GM18867 (cell line): ENCODE data around the gene ETNK2.
"Not testable (repeated sequence)": the region's sequence is repeated elsewhere in the genome, so short reads cannot be mapped to it uniquely, and the experiment has no call there.

Experiments
- ATAC-seq: cut with Tn5 transposase; IDR thresholded peaks from one replicate; pipeline ENCODE4 v1.9.1; 2021; ENCODE audit warnings: mild to moderate bottlenecking, moderate library complexity; ENCODE audit not compliant: unreplicated experiment

ETNK2 gene

GRCh38 chr1:204102739-204103430 is 49.0 kb downstream of the ETNK2 start:
- ATAC-seq = no peak

- ATAC-seq = no peak
These were observed 49.7 kb downstream of the ETNK2 start for GRCh38 chr1:204102029-204102611.

- ATAC-seq = not testable (repeated sequence)
These were observed 52.1 kb downstream of the ETNK2 start for GRCh38 chr1:204099754-204100153.

- ATAC-seq = no peak
These were observed 53.2 kb downstream of the ETNK2 start for GRCh38 chr1:204098683-204099082.

- no peak for ATAC-seq
These were observed 54.9 kb downstream of the ETNK2 start for GRCh38 chr1:204096931-204097330.

- no peak for ATAC-seq
These were observed 56.8 kb downstream of the ETNK2 start for GRCh38 chr1:204094856-204095634.

GRCh38 chr1:204094313-204094729 is 57.5 kb downstream of the ETNK2 start:
- no peak for ATAC-seq

- ATAC-seq = no peak
These were observed 58.1 kb downstream of the ETNK2 start for GRCh38 chr1:204093781-204094180.

- ATAC-seq = no peak
These were observed 58.5 kb downstream of the ETNK2 start for GRCh38 chr1:204093421-204093717.

- ATAC-seq = no peak
These were observed 59.0 kb downstream of the ETNK2 start for GRCh38 chr1:204092632-204093420.

GRCh38 chr1:204091787-204092312 is 60.0 kb downstream of the ETNK2 start:
- ATAC-seq = no peak

GRCh38 chr1:204091066-204091465 is 60.8 kb downstream of the ETNK2 start:
- ATAC-seq = no peak

GRCh38 chr1:204090132-204090531 is 61.7 kb downstream of the ETNK2 start:
- ATAC-seq = not testable (repeated sequence)

GRCh38 chr1:204089044-204089751 is 62.6 kb downstream of the ETNK2 start:
- ATAC-seq = no peak

- ATAC-seq = no peak
These were observed 63.2 kb downstream of the ETNK2 start for GRCh38 chr1:204088596-204088995.

- no peak for ATAC-seq
These were observed 63.8 kb downstream of the ETNK2 start for GRCh38 chr1:204087893-204088528.

GRCh38 chr1:204087181-204087892 is 64.5 kb downstream of the ETNK2 start:
- no peak for ATAC-seq

- ATAC-seq = no peak
These were observed 66.0 kb downstream of the ETNK2 start for GRCh38 chr1:204085876-204086275.

- no peak for ATAC-seq
These were observed 67.5 kb downstream of the ETNK2 start for GRCh38 chr1:204084247-204084772.
